ENCODE results near the gene RGS16.

The RGS16 gene

GRCh38 chr1:182607566-182607965 lies 3.4 kb upstream of the RGS16 start:
- DNase-seq: no peak

GRCh38 chr1:182603646-182604174 lies 479 bp downstream of the RGS16 start:
- peak; percentile 57 for DNase-seq

GRCh38 chr1:182602935-182603645 lies 1.1 kb downstream of the RGS16 start:
- no peak for DNase-seq

DNA sequence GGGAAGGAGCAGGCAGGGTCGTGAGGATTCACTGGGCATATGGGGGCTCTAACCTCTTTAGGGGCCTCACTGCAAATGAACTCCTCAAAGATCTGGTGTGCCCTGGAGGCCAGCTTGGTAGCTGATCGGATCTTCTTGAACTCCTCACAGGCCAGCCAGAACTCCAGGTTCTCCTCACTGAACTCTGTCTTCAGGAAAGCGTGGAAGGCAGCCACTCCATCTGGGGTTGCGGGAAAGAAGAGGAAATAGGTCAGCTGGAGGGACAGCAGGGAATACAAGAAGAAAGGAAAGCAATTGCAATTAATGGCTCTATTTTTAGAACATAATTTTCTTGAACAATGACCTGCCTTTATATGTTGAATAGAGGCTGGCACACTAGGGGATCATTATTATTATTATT lies 2.3 kb downstream of the RGS16 start:
- no peak for DNase-seq

DNA sequence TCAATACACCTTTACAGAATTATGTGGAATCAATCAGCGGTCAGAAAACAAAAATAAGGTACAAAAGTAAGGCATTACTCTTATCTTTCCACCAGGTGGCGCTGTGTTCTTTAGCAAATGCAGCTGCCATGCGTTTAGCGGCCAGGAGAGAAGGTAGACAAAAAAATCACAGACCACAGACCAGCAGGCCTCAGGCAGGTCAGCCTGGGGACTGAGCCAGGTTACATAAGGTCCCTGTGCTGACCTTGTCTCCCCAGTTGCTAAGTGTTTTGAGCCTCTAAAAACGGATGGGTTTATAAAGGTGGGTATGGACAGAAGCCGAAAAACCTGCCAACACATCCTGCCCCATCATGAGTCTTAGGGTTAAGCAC lies 2.8 kb downstream of the RGS16 start:
- DNase-seq: peak; percentile 81

DNA sequence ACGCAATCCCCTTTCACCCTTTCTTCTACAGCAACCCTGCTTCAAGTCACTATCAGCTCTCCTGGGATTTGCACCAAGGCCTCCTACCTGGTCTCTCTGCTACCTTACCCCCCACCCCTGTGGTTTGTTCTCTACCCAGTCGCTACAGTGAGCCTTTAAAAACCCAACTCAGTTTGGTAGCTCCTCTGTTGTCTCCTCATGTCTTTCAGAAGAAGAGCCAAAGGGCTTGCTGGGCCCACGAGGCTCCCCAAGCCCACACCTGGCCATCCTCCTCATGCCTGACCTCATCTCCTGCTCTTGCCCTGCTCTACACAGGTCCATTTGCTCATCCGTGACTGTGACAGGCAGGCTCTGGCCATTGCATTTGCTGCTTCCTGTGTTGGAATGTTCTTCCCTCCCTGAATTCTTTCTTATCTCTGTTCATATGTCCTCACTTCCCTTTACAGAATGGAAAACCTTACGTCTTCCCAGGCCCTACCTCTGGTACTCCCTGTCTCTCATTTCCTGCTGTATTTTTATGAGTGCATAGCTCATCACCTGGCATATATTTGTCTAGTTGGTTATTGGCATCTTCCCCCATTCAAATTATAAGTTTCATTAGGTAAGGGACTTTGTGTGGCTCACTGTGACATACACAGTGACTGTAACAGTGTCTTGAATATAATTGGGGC lies 3.3 kb downstream of the RGS16 start:
- DNase-seq: no peak

DNA sequence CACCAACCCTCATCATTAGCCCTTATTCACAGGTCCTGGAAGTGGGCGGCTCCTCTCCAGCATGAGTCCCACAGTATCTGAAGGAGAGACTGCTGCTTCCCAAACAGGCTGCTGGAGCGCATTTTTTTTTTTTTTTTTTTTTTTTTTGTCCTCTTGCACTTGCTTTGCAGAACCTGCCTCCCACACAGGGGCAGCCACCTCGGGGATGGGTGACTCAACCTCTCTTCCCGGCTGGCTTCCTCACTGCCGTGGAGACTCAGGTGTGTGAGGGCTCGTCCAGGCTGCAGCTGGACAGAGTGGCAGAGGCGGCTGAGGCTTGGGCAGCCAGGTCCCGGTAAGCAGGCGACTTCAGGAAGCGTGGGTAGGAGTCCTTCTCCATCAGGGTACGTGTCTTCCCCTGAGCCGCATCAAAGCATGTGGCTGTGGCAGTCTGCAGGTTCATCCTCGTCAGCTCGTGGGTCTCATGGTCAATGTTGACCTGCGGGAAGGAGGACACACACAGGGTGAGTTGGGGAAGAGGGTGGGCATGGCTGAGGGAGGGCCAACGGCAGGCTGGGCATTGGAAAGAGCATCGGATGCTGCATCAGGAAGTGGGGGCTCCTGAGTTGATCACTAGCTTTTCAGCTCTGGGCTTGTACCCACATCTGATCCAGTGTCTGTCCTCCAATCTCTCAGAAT lies 4.0 kb downstream of the RGS16 start:
- no peak for DNase-seq

GRCh38 chr1:182599339-182599738 lies 4.8 kb downstream of the RGS16 start:
- DNase-seq: no peak

- no peak for DNase-seq
Observed at GRCh38 chr1:182598296-182598695, 5.9 kb downstream of the RGS16 start.

DNA sequence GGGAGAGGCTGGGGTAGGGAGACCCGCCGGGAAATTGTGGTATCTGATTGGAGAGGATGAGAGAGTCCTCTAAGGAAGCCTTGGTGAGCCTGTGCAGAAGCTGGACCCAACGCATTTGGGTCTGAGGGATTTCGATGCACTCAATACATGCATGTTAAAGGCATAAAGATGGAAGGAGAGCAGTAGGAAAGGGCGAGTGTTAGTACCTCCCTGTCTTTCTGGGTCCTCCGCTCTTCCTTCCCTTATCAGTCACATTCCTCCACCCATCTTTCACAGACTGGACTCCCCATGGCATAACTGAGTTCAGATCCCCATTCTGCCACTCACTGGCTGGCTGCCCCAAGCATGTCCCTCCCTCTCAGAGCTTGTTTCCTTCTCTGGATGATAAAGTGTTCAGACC lies 7.3 kb downstream of the RGS16 start:
- no peak for DNase-seq

GRCh38 chr1:182595641-182596240 lies 8.4 kb downstream of the RGS16 start:
- peak; percentile 75 for DNase-seq

- DNase-seq: no peak
Observed at GRCh38 chr1:182589931-182590330, 14.3 kb downstream of the RGS16 start.

GRCh38 chr1:182589520-182589919 lies 14.7 kb downstream of the RGS16 start:
- DNase-seq: no peak

- peak; percentile 88 for DNase-seq
Observed at GRCh38 chr1:182588500-182589396, 15.4 kb downstream of the RGS16 start, which contains the start of gene RNASEL. RNASEL (minus strand) TSS chr1:182589256; CDS start chr1:182586806, 2,450 bp downstream.

DNA sequence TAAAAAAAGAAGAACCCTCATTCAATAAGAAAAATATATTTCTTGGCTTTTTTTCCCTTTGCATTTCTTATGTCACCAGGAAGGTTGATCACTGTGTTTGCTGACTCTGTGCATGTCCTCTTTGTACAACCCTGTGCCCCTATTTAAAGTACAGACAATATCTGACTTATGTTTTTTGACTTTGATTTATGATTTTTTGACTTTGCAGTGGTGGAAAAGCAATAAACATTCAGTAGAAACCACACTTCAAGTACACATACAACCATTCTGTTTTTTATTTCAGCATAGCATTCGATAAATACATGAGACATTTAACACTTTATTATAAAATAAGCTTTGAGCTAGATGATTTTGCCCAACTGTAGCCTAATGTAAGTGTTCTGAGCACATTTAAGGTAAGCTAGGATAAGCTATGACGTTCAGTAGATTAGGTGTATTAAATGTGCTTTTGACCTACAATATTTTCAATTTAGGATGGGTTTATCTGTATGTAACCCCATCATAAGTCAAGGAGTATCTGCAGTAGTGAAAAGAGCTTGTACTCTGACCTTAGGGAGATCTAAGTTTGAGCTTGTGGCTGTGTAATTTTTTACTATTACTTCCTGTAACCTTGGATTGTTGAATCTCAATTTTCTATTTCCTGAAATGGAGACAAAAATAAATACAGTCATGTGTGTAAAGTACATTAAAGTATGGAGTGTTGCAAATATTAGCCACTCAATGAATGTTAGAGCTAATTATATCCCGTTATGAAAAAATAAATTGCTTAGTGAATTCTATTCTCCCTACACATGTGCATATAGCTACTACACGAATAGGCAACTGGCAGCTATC lies 16.3 kb downstream of the RGS16 start:
- no peak for DNase-seq

GRCh38 chr1:182587093-182587492 lies 17.1 kb downstream of the RGS16 start:
- no peak for DNase-seq

- DNase-seq: no peak
Observed at GRCh38 chr1:182586380-182586779, 17.8 kb downstream of the RGS16 start.

DNA sequence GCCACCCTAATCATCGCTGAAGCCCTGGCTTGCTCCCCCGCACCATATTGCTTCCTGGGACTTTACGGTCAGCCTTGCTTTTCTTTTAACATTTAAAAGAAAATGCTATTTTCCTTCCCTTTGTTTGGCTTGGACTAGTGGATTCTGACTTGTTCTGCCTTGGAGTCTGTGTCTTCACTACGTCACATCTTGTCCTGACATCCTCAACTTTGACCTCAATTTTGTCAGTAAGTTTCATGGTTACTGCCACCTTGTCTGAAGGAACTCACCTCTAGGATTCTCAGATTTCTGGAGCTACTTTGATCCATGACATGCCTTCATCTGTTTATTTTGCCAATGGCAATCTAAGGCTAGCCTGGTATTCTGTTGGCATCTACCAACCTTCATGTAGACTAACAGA lies 19.4 kb downstream of the RGS16 start:
- no peak for DNase-seq

DNA sequence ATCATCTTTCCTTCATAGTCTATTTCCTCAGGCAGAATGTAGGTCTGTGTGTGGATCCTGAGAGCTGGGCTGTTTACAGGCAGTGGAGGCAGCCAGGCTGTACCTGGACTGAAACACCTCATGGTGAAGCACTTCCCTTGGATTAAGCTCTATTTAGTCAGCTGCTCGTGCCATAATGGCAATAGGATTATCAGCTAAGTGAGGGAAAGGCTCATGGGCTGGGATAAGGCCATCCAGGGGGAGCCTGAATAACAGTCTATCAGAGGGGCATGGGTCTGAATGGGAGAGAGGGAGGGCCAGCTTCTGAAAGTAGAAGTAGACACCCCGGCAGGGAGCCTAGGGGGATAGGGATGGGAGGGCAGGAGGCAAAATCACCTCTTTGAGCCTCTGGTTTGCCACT lies 23.5 kb downstream of the RGS16 start:
- DNase-seq: no peak

DNA sequence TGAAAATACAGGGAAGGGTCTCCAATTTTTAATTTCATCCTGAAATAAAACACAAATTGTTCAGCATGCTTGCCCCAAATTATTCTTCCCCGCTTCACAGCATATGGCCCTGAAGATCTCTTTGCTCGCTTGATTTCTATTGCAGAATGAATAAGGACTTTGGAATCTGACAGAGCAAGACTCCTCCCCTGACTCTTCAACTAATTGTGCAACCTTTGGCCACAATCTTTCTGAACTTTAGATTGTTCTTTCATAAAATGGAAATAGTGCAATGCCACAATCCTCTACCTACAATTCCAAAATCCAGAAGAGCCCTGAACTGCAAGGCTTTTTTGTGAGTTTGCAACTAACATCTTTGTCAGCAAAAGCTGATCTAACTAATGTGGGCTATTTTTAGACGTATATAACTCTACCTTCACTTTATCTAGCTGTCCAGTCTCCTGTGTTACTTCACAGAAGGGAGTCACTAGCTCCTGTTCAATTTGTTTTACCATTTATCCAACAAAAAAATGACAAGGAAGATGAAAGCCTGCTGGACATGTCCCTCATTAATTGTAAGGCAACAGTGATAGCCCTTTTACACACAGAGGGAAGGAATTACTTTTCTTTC lies 28.5 kb downstream of the RGS16 start:
- no peak for DNase-seq

DNA sequence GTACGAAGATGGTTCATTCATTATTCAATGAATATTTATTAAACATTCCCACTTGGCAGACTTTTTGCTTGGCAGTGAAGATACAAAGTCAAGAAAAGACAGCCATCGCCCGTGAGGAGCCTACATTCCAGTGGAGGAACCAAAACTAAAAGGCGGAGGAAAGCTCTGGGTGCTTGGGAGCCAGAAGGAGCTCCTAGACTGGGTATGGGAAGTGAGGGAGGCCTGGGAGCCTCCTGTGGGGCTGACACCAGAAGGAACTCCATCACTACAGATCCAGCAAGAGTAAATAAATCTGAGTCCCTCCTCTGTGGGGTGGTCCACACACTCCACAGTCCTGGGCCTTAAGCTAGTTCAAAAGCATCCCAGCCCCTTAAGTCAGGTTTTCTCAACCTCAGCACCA lies 30.0 kb downstream of the RGS16 start:
- DNase-seq: no peak

All from femur (tissue), 1 donor.